ENCODE measurements around the gene CCDC138.

CCDC138 gene

GRCh38 chr2:108894766-108895165 lies 108.2 kb downstream of the CCDC138 start:
- in situ Hi-C loops (cut with MboI; ENCODE audit: low sequenced_read_pairs) = no loop called here

- in situ Hi-C loops (cut with MboI; ENCODE audit: low sequenced_read_pairs) = no loop called here
Observed at GRCh38 chr2:108895188-108895587, 108.6 kb downstream of the CCDC138 start.

- in situ Hi-C loops (cut with MboI; ENCODE audit: low sequenced_read_pairs) = no loop called here
Observed at GRCh38 chr2:108896741-108897140, 110.2 kb downstream of the CCDC138 start.

GRCh38 chr2:108898315-108899082 lies 111.9 kb downstream of the CCDC138 start:
- in situ Hi-C loops (cut with MboI; ENCODE audit: low sequenced_read_pairs) = no loop called here

- in situ Hi-C loops (cut with MboI; ENCODE audit: low sequenced_read_pairs) = no loop called here
Observed at GRCh38 chr2:108904680-108905079, 118.1 kb downstream of the CCDC138 start.

- in situ Hi-C loops (cut with MboI; ENCODE audit: low sequenced_read_pairs) = no loop called here
Observed at GRCh38 chr2:108905176-108905575, 118.6 kb downstream of the CCDC138 start.

GRCh38 chr2:108905906-108906305 lies 119.3 kb downstream of the CCDC138 start:
- in situ Hi-C loops (cut with MboI; ENCODE audit: low sequenced_read_pairs) = no loop called here

GRCh38 chr2:108906403-108907077 lies 120.0 kb downstream of the CCDC138 start:
- in situ Hi-C loops (cut with MboI; ENCODE audit: low sequenced_read_pairs) = no loop called here

- in situ Hi-C loops (cut with MboI; ENCODE audit: low sequenced_read_pairs) = no loop called here
Observed at GRCh38 chr2:108907822-108908712, 121.5 kb downstream of the CCDC138 start.

- in situ Hi-C loops (cut with MboI; ENCODE audit: low sequenced_read_pairs) = no loop called here
Observed at GRCh38 chr2:108908713-108909070, 122.1 kb downstream of the CCDC138 start.

- in situ Hi-C loops (cut with MboI; ENCODE audit: low sequenced_read_pairs) = no loop called here
Observed at GRCh38 chr2:108909275-108909823, 122.8 kb downstream of the CCDC138 start.

- in situ Hi-C loops (cut with MboI; ENCODE audit: low sequenced_read_pairs) = no loop called here
Observed at GRCh38 chr2:108910011-108910431, 123.5 kb downstream of the CCDC138 start.

GRCh38 chr2:108910541-108911396 lies 124.2 kb downstream of the CCDC138 start:
- in situ Hi-C loops (cut with MboI; ENCODE audit: low sequenced_read_pairs) = no loop called here

- in situ Hi-C loops (cut with MboI; ENCODE audit: low sequenced_read_pairs) = no loop called here
Observed at GRCh38 chr2:108911401-108911800, 124.8 kb downstream of the CCDC138 start.

- in situ Hi-C loops (cut with MboI; ENCODE audit: low sequenced_read_pairs) = no loop called here
Observed at GRCh38 chr2:108911807-108912628, 125.4 kb downstream of the CCDC138 start.

GRCh38 chr2:108912629-108912902 lies 126.0 kb downstream of the CCDC138 start:
- in situ Hi-C loops (cut with MboI; ENCODE audit: low sequenced_read_pairs) = no loop called here

GRCh38 chr2:108916122-108916795 lies 129.7 kb downstream of the CCDC138 start:
- in situ Hi-C loops (cut with MboI; ENCODE audit: low sequenced_read_pairs) = no loop called here

- in situ Hi-C loops (cut with MboI; ENCODE audit: low sequenced_read_pairs) = no loop called here
Observed at GRCh38 chr2:108916796-108917421, 130.3 kb downstream of the CCDC138 start.

- in situ Hi-C loops (cut with MboI; ENCODE audit: low sequenced_read_pairs) = no loop called here
Observed at GRCh38 chr2:108917526-108917925, 131.0 kb downstream of the CCDC138 start.

Measured in HL-60/S4 treated with retinoic acid at 250 ng/mL for 4 days and 3 days (cell line).